HG02885 (cell line): ENCODE results near the gene TBC1D32.
"Not testable (repeated sequence)": the region's sequence is repeated elsewhere in the genome, so short reads cannot be mapped to it uniquely, and the experiment has no call there.

Experiments used
- ATAC-seq: cut with Tn5 transposase; IDR thresholded peaks from one replicate; pipeline ENCODE4 v1.9.1; 2021; ENCODE audit warnings: mild to moderate bottlenecking; ENCODE audit not compliant: unreplicated experiment, poor library complexity

TBC1D32 gene

DNA sequence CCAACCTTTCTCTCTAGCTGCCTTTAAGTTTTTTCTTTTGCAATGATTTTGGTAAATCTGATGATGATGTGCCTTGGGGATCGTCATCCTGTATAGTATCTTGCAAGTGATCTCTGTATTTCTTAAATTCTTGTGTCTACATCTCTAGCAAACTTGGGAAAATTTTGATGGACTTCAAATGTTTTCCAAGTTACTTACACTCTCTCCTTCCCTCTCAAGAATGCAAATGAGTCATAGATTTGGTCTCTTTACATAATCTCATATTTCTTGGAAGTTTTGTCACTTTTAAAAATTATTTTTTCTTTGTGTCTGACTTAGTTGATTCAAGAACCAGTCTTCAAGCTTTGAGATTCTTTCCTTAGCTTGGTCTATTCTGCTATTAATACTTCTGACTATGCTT, 176.4 kb downstream of the TBC1D32 start:
- ATAC-seq, result no peak

DNA sequence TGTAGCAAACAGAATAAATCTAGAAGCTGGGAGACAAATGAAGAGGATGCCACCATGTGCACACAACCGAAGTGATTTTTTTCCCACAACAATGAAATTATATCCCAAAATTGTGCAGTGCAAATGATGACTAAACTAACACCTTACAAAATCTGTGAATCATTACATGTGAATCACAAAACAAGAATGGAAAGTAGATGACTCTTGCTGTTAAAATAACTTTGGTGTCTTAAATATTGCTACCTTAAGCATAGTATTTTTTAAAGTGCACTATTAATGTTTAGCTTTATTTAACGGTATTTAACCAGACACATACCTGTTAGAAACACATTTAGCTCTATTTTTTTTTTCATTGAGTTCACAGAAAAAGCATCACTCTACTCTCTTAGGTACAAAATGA, 190.8 kb downstream of the TBC1D32 start:
- ATAC-seq, result no peak

DNA sequence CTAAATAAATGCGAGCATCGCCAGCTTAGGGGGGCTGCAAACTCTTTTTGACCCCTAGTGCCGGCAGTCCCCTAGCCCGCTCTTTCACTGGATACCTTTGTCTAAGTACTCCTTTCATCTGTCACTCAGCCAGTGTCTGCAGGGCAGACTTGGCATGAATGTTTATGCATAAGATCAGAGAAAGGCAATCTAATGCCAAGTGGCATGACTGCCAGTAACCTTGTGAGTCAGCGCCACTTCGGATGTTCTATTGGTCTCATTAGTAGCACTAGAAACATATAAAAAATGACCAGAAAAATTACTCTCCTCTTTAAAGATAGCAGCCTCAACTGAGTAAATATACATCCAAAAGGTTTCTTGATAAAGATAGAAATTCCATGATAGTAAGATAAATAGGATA, 192.2 kb downstream of the TBC1D32 start:
- no peak for ATAC-seq

DNA sequence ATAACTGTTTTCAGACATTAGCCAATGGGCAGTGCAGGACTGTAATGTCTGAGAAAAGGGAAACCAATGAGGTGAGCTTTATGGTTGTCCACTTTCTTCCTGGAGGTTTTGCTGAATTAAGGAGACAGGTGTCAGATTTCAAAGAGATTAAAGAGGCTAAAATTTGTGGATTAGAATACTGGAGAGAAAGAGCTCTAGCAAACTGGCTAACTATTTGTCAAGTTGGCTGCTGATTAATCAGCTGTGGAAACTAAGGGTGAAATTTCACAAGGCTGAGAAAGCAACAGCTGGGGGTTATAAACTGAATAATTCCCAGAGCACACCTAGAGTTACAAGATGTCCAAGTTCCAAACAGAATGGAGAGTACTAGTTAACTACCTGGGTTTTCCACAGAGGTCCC, 198.9 kb downstream of the TBC1D32 start:
- no peak for ATAC-seq

DNA sequence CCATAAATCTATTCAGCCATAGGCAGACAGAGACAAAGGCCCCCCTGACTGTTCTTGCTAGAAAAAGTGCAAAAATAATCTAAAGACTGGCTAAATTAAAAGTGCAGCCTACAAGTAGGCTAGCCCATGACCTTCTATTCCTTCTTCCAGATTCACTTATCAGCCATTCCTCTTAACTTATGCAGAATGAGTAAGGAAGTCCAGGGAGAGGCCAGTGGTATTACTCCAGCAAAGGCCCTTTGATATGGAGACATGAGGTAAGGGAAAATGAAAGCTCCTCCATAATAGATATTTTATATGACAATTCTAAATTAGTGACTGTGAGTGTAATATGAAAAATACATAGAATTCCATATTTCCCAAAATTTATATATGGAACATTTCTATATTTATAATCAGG, 199.4 kb downstream of the TBC1D32 start:
- no peak for ATAC-seq

DNA sequence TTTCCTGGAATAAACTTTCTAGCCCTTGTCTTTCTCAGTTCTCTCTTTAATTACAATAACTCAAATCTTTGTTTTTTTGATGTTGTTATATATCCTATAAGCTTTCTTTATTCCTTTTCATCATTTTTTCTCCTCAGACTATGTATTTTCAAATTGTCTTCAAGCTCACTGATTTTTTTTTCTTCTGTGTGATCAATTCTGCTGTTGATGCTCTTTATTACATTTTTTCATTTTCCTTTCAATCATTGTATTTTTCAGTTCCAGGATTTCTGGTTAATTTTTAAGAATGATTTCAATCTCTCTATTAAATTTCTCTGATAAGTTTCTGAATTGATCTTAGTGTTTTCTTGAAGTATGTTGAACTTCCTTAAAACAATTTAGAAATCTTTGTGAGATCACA, 209.7 kb downstream of the TBC1D32 start:
- no peak for ATAC-seq

DNA sequence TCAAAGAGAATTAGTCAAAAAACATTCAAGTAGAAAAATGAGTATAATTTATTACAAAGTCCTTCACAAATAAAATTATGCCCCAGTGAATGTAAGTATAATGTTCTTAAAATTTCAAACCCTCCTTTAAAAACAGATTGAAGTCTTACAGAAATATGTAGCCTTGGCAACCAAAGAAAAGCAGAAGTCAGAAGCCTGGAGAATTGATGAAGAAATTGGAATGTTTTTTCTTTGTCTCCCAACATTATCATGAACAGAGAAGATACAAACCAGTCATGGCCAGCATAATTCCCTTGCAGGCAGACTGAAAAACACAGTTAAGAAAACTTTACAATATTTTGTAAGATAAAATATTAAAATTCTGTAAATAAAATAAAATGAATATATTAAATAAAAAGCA, 221.9 kb downstream of the TBC1D32 start:
- ATAC-seq, result no peak

DNA sequence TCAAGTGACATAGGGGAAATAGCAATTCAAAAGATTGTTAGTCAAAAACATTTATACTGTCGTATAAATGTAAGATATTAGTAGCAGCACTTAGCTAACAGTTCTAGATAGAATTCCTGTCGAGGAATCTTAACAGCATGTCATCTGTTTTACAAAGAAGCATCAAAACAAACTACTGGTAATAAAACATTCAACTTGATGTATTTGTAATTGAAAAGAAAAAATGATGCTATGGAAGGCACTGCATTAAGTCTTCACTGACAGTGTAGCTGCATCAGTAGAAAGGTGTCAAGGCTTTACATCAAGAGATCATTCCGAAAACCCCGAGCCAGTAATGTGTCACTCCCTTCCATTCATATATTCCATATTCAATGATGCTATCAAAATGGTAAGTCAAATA, 223.5 kb downstream of the TBC1D32 start:
- no peak for ATAC-seq

DNA sequence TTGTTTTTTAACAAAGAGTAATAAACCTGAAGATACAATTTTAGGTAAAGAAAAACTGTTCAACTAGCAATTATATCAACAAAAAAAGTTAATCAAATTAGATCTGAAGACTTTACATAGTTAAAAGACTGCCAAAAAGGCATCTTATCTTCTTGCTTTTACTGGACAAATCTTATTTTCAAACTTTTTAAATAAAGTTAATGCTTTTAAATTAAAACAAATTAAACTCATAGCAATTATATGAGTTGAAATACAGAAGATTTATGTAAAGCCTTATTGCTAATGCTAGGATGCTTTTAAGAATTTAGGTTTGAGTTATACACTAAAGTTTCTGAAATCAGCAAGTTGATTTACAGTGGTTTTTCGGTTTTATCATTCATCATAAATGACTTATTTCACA, 227.3 kb downstream of the TBC1D32 start:
- ATAC-seq, result no peak

DNA sequence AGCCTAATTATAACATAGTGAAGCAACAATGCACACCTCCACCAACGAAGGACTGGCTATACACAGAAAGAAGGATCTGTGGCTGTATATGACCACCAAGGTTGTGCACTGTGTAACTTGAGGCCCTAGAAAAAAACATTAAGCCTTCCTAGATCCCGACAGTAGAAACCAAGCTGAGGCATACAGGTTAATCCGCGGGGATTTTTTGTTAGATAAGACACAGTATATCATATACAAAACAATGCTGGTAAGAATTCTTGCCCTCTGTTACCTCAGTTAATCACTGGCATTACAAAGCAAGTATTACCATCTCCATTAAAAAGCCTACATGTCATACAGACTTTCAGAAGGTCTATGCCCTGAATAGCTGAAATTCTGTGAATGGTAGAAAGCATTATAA, 228.8 kb downstream of the TBC1D32 start:
- no peak for ATAC-seq

DNA sequence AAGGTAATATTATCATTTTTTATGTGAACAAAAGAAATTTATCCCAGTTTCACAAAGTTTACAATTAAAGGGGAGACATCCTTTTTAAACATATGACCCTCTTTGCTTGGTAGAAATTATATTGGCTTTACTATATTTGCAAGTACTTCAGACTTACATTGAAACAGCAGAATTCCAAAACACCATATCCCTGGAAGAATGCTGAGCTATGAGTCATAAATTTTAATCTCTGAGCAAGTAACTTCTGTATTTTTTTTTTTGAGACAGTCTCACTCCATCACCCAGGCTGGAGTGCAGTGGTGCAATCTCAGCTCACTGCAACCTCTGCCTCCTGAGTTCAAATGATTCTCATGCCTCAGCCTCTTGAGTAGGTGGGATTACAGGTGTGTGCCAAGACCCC, 240.4 kb downstream of the TBC1D32 start:
- ATAC-seq, result no peak

DNA sequence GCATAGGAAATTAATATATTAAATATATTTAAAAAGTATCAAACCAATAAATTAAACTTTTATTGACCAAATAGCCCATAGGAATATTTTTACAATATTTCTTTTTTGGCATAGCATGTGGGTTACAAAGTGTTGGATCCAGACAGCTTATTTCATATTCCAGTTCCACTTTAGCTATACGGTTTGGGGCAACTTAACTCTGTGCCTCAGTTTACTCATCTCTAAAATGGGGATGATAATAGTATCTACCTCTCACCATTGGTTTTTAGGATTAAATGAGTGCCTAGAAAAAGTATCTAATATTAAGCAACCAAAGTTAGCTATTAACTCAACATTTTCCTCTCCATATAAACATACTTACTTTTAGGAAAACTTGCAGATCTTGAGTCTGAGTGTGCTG, 243.8 kb downstream of the TBC1D32 start:
- no peak for ATAC-seq

DNA sequence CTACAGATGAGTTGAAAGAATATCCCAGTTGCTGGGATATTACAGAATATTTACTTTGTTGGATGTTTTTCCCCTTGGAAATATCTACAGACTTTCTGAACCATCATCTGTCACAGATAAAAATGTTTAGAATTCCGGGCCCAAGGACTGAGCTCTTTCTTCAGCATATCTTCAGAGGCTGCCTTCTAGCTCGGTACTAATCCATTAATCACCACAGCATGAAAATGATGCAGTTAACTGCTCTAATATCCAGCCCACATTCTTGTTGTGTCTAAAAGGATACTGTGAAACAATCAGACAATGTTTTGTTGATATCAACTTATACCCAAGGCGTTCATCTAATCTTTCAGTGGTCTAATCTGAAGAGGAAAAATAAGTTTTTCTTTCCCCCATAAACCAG, 247.4 kb downstream of the TBC1D32 start:
- no peak for ATAC-seq

DNA sequence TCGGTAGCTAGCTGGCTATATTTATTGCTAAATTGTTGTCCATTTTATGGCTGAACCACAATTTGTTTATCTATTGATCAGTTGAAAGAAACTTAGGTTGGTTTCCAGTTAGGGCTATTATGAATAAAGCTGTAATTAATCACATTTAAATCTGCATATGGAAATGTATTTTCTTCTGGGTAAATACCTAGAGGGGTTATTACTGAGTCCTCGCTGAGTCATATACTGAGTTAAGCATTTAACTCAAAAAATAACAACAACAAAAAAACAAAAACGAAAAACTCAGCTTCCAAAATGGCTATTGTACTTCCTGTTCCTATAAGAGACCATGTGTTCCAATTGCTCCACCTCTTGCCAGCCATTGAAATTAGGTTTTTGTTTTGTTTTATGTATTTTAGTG, 258.2 kb downstream of the TBC1D32 start:
- no peak for ATAC-seq

DNA sequence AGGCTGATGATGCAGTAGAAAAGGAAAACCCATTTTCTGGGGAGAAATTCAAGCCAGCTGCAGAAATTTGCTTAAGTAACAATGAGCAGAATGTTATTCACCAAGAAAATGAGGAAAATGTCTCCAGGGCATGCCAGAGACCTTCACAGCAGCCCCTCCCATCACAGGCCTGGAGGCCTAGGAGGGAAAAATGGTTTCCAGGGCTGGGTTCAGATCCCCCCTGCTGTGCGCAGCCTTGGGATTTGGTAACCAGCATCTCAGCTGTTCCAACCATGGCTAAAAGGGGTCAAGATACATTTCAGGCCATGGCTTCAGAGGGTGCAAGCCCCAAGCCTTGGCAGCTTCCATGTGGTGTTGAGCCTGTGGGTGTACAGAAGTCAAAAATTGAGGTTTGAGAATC, 265.5 kb downstream of the TBC1D32 start:
- ATAC-seq, result not testable (repeated sequence)

DNA sequence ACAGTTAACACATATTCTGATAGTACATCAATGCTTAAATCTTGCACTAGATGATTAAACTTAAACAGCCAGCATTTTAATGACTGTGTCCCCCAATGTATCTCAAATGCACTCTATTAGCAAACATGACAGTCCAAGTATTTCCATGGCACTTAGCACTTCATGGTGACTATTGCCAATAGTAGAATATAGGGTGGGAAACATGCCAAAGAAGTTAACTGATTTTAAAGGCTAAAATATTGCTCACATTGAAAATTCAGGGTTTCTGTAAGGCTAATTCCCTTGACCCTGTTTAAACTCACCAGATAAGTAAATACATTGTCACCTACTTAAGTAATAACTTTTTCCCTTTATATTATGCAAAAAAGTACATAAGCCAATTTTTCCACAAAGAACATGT, 266.9 kb downstream of the TBC1D32 start:
- ATAC-seq, result no peak

DNA sequence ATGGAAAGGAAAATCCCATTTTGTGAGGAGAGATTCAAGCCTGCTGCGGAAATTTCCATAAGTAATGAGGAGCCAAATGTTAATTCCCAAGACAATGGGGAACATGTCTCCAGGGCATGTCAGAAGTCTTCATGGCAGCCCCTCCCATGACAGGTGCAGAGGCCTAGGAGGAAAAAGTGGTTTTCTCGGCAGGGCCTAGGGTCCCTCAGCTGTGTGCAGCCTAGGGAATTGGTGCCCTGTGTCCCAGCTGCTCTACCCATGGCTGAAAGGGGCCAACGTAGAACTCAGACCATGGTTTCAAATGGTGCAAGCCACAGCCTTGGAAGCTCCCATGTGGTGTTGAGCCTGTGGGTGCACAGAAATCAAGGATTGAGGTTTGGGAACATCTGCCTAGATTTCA, 269.9 kb downstream of the TBC1D32 start:
- no peak for ATAC-seq

DNA sequence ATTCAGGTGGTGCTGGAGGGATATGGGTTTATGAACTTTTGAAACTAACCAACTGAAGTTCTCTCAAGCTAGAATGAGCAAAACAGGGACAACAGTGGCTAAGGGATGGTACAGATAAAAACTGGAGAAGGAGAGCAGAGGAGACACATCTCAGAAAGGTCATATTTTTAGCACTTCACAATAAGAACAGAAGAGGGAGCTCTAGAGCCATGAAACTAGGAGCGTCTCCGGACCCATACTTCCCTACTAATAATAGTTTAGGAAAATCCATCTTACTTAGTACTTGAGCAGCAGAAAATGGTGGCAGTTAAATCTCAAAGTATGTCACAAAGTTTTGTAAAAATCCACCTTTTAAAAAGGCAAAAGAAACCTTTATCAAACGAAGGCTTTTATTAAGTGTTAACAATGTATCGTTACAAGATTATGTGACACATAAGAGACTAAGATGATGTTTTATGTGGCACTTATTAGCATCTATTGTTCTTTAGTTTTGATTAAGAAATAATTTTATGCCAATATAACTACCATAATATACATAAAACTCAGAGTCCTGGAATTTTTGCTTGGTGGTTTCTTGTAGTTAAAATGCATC, 278.6 kb downstream of the TBC1D32 start:
- ATAC-seq, result peak; percentile 84

DNA sequence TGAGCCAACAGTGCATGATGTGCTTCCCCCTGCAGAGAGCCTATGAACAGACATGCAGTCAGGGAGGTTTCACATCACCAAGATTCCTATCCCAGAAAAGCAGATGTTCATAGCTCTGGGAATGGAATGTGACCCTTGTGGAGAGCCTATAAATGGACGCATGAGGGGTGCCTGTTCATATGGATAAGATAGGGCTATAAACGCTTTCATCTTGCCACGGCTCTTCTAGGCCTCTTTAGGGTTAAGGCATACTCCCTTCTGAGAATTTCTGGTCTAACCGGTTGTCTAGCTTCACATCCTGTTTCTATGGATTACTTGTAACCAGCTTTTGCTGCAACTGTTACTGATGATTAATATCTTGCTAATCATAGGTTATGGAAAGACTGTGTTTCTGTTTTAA, 285.7 kb downstream of the TBC1D32 start:
- ATAC-seq, result not testable (repeated sequence)

DNA sequence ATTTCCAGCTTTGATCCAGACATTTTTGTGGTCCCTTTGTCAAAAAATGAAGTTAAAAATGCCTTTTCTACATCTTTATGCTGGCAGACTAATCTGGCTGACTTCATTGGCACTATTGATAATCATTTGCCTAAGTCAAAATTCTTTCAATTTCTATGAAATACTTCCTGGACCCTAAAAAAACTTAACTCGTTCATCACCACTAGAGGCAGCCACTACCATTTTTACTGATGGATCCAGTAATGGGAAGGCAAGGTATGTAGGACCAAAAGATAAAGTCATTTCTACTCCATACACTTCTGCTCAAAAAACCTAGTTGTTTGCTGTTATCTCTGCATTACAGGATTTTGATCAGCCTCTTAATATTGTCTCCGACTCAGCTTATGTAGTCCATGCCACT, 289.4 kb downstream of the TBC1D32 start:
- not testable (repeated sequence) for ATAC-seq

DNA sequence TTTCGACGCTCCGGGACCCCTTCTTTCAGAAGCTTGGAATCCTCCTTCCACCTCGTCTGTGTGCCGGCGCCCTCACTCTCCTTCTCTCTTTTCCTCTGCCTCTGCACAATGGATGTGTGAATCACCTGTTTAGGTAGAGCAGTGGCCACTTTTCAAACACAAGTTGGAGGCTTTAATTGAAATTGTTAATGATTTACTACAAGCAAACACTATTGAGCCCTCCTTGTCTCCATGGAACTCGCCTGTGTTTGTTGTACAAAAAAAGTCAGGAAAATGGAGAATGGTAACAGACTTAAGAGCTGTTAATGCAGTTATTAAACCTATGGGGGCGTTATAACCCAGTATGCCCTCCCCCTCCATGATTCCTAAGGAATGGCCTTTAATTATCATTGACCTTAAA, 290.6 kb downstream of the TBC1D32 start:
- ATAC-seq, result not testable (repeated sequence)

DNA sequence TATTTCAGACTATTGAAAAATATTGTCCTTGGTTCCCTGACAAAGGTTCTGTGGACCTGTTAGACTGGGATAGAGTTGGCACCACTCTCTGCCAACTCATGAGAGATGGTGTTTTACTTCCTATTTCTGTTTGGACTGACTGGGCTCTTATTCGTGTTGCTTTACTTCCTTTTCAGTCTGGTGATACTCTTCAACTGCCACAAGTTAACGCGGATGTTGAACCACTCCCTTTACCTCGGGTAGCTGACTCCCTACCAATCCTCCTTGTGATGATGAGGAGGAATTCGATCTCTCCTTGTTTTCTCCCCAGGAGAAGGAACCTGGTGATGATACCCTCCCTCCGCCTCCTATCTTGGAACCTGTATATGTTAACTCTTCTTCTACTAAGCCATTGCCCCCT, 291.1 kb downstream of the TBC1D32 start:
- ATAC-seq, result not testable (repeated sequence)

DNA sequence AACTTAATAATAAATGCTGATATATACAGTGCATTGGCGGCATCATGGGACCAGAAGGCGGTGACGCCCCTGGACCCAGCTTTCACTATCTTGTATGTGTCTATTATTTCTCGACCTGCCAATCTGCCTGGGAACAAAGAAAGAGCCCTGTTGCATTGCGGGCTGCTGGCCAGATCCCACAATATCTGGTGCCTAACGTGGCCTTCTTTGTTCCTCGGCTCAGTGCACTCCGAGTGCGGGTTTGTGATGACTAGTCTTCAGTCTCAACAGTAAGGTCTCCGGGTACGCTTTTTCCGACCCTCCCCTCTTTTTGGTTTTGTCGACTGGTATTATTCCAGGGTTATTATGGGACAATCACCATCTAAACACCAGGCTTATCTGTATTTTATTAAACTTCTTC, 291.5 kb downstream of the TBC1D32 start:
- ATAC-seq, result no peak
